ENCODE data around the gene ETV1. TPM values are rescaled to one million over a fixed set of nuclear protein-coding genes. Genes with fewer than 3 reads are reported as not detected.

ETV1 gene
- total RNA-seq (1 to 10 TPM; 3.4 to 3.8 TPM), polyA plus RNA-seq (1 to 10 TPM; 1.2 to 4.3 TPM)

GRCh38 chr7:13989126-13989948 is at the start of gene ETV1:
Gene ETV1 (minus strand): TSS chr7:13989666. CDS start chr7:13989052, 614 bp downstream.
- H3K27ac ChIP-seq (ENCODE audit: low read depth in 1 of 2, low read length in 2 of 2) = peak within 1 kb of the TSS; percentile 82 to 92
- no peaks in the 10 kb centered on the region for H3K36me3 ChIP-seq (ENCODE audit: control insufficient read depth in 4 of 4, insufficient read depth in 3 of 4, low read depth in 1 of 4, low read length in 3 of 4)
- DNase-seq (ENCODE audit: low spot score) = peak; percentile 62
- under 1% methylated on average over 38 of the region's 38 CpGs for WGBS
- H3K9ac ChIP-seq (ENCODE audit: low read depth in 1 of 2, low read length in 2 of 2) = peak within 1 kb of the TSS; percentile 75 to 80
- peak; percentile 38 for TF ChIP-seq SP1 (IDR thresholded peaks at IDR 0.05)
- TF ChIP-seq REST (IDR thresholded peaks at IDR 0.05) = peak; percentile 5
- TF ChIP-seq NR2F2 (IDR thresholded peaks at IDR 0.05) = no peak
- TF ChIP-seq ATF3 (IDR thresholded peaks at IDR 0.05) = no peak
- TF ChIP-seq EGR1 (IDR thresholded peaks at IDR 0.05; ENCODE audit: low read depth in 2 of 2) = no peak
- no peak for TF ChIP-seq FOXA1 (IDR thresholded peaks at IDR 0.05)
- TF ChIP-seq FOXA2 (IDR thresholded peaks at IDR 0.05) = no peak
- TF ChIP-seq ZBTB33 (IDR thresholded peaks at IDR 0.05) = no peak
- peak in 1 of 2 donors; percentile 2 for TF ChIP-seq HNF4A (conservative IDR thresholded peaks at IDR 0.05)
- TF ChIP-seq CTCF (IDR thresholded peaks at IDR 0.05; ENCODE audit: low read depth, low read length, missing input control) = peak; percentile 20
- peak in 1 of 2 donors; percentile 41 for TF ChIP-seq RAD21 (IDR thresholded peaks at IDR 0.05)
- no peak for TF ChIP-seq RXRA (IDR thresholded peaks at IDR 0.05)
- no peak for TF ChIP-seq GABPA (IDR thresholded peaks at IDR 0.05 in 1 of 2, conservative IDR thresholded peaks at IDR 0.05 in 1 of 2)
- TF ChIP-seq TAF1 (conservative IDR thresholded peaks at IDR 0.05) = peak; percentile 80
- no peak for TF ChIP-seq HNF4G (IDR thresholded peaks at IDR 0.05)
- TF ChIP-seq MAX (IDR thresholded peaks at IDR 0.05) = no peak
- peak in 1 of 2 donors; percentile 21 for TF ChIP-seq JUND (IDR thresholded peaks at IDR 0.05)
- peak; percentile 90 for TF ChIP-seq YY1 (IDR thresholded peaks at IDR 0.05)
- no peaks in the 10 kb centered on the region for H3K27me3 ChIP-seq (ENCODE audit: control insufficient read depth in 4 of 4, insufficient read depth in 4 of 4, low read length in 3 of 4)
- no peaks in the 10 kb centered on the region for H3K9me3 ChIP-seq (ENCODE audit: control insufficient read depth in 4 of 4, low read length in 3 of 4)
- H3K4me1 ChIP-seq (ENCODE audit: control insufficient read depth in 4 of 4, insufficient read depth in 4 of 4, low read length in 3 of 4) = peaks cover 0 to 18% (median 17%) of the 10 kb centered on the region in 4 donors
- peak within 1 kb of the TSS; percentile 74 to 96 (median 93) for H3K4me3 ChIP-seq (ENCODE audit: low read depth in 1 of 3, low read length in 3 of 3)

Measured in liver (tissue), 9 donors.